ENCODE results near the gene PCDH17. TPM values are rescaled to one million over a fixed set of nuclear protein-coding genes. Genes with fewer than 3 reads are reported as not detected.

Gene PCDH17
- total RNA-seq, 1 experiment from 2014 or later: not detected

DNA sequence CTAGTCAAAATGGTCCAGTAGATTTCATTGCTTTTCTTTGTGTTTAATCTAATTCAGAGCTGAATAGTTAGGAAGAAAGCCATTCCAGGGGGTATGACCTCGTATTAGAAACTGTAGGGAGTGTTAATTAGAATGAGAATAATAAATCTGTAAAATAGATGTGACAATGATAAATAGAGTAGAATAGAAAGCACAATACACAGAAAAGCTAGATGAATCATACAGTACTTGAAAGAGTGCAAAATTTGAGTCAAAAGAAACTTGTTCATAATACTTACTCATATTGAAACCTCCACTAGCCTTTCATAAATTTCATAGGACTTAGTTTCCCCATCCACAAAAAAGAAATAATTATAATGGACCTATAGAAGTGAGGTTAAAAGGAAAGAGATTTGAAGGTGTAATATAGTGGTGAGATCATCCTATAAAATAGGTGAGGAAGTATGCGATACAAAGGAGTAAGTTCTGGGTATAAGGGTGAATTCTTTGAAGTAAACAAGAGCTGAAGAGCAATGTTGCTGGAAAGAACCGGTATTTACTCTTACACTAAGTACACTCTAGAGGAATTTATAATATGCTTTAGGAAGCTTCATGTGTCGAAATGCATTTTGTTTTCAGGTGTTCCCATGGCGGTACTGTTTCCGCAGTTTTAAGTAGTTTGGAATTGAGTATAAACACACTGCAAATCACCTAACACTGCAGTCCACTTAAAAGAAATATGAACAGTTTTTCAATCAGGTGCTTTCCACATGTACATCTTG, 21.9 kb downstream of the PCDH17 start:
- Histone ChIP-seq H3K4me3 (no peak overlapping the region), H3K36me3 (no peaks in the 10 kb centered on the region), H3K27me3 (replicated peaks) (no peaks in the 10 kb centered on the region), H3K27ac (no peak overlapping the region), H3K4me1 (replicated peaks) (no peaks in the 10 kb centered on the region), H3K9me3 (replicated peaks) (no peaks in the 10 kb centered on the region)
- DNase-seq (ENCODE audit: low read depth in 1 of 2, low spot score in 2 of 2): no peak

DNA sequence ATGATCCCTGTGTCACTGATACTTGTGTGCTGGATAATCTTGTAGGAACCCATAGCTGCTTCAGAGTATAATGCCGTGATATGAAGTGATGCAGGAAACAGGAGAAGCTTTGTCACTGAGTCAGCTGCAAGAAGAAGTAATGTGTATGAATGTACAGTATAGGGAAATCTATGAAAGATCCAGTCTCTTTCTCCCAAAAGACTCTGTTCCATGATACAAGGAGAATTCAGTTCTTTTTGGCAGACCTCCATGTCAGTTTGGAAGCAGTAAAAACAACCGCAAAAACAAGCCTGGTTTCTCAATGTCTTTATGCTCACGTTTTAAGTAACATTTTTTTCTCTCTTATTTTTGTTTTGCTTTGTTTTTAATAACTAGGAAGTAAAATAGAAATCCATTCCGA, 33.9 kb downstream of the PCDH17 start:
- H3K4me3 ChIP-seq: no peak overlapping the region
- no peaks in the 10 kb centered on the region for H3K36me3 ChIP-seq
- no peaks in the 10 kb centered on the region for H3K9me3 ChIP-seq (replicated peaks)
- DNase-seq (ENCODE audit: low read depth in 1 of 2, low spot score in 2 of 2): no peak
- no peak overlapping the region for H3K27ac ChIP-seq
- no peaks in the 10 kb centered on the region for H3K27me3 ChIP-seq (replicated peaks)
- H3K4me1 ChIP-seq (replicated peaks): no peaks in the 10 kb centered on the region

DNA sequence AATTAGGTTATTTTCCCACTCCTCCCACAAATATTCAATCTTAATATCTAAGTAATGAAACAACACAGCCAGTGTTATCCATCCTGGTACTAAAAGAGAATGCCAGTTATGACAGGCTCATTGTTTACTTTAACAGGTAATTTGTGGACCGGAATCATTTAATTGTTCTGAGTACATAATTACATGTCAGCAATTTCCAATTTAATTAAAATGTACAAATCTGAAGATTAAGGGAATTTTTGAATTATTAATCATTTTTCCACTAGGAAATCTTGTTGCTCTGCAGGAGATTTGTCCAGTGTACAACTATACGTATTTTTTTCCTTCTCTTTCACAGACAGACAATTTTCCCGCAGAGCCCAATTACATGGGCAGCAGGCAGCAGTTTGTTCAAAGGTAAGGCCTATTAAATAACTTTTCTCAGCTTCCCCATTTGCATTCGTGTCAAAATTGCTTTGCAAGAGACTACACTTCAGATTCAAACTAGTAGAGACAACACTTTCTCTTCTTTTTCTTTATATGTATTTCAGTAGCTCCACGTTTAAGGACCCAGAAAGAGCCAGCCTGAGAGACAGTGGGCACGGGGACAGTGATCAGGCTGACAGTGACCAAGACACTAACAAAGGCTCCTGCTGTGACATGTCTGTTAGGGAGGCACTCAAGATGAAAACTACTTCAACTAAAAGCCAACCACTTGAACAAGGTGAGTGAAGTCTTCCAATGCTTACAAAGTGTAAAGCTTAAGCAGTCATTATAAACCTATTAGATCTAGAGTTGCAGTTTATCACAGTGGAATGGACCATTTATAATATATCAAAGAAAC, 34.8 kb downstream of the PCDH17 start:
- no peaks in the 10 kb centered on the region for H3K36me3 ChIP-seq
- DNase-seq (ENCODE audit: low read depth in 1 of 2, low spot score in 2 of 2): no peak
- no peak overlapping the region for H3K27ac ChIP-seq
- no peaks in the 10 kb centered on the region for H3K27me3 ChIP-seq (replicated peaks)
- H3K4me3 ChIP-seq: no peak overlapping the region
- H3K4me1 ChIP-seq (replicated peaks): no peaks in the 10 kb centered on the region
- H3K9me3 ChIP-seq (replicated peaks): no peaks in the 10 kb centered on the region

DNA sequence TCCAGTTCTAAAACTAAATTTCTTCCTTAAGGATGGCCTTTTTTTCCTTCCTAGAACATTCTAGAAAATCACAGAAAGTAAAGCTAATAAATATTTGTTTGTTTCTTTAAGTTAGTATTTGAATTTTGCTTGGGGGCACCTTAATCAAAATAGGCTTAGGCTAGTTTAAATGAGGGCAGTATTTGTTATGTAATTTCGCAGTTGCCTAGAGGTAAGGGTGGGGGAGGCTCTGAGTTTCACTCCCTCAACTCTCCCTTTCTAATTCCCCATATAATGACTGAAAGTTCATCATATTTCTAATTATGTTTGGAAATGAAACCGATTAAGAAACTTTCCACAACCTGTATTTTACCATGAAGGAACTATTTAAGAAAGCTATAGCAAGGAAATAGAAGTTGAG, 40.6 kb downstream of the PCDH17 start:
- Histone ChIP-seq H3K4me1 (replicated peaks) (no peaks in the 10 kb centered on the region), H3K9me3 (replicated peaks) (no peaks in the 10 kb centered on the region), H3K27me3 (replicated peaks) (no peaks in the 10 kb centered on the region), H3K27ac (no peak overlapping the region), H3K36me3 (no peaks in the 10 kb centered on the region), H3K4me3 (no peak overlapping the region)
- no peak for DNase-seq (ENCODE audit: low read depth in 1 of 2, low spot score in 2 of 2)

DNA sequence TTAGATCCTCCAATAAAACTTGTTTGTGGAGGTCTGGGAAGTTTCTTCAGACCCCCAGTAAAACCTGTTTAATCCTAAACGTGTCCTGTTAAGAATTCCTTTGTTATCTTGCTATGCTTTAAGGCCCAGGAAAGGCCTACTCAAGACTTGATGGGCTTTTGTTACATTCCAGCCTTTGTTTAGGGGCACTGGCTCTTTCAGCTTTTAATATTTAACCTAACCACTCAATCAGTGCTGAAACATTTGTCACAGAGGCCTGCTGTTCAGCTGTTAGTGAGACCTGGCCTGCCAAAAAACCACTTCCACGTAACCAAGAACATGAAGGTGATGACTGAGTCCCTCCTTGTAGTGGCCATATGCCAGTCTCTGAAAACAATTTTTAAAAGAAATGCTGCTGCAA, 41.7 kb downstream of the PCDH17 start:
- Histone ChIP-seq H3K9me3 (replicated peaks) (no peaks in the 10 kb centered on the region), H3K27me3 (replicated peaks) (no peaks in the 10 kb centered on the region), H3K36me3 (no peaks in the 10 kb centered on the region), H3K27ac (no peak overlapping the region), H3K4me1 (replicated peaks) (no peaks in the 10 kb centered on the region), H3K4me3 (no peak overlapping the region)
- DNase-seq (ENCODE audit: low read depth in 1 of 2, low spot score in 2 of 2): no peak

DNA sequence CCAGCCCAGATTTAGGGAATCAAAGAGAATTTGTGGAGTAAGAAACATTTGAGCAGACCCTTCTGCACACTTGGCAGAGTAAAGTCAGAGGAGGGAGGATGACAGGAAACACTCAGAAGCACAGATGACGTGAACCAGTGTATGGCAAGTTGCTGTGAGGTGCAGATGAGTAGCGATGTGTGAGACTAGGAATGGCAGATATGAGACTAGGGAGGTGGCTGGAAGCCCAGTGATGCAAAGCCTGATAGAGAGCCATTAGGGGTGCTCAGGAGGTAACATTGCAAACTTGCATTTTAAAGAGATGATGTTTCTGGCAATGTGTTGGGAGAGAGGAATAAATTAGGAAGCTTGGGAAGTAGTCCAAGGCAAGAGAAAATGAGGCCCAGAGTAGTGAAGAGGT, 44.0 kb downstream of the PCDH17 start:
- Histone ChIP-seq H3K27ac (no peak overlapping the region), H3K9me3 (replicated peaks) (no peaks in the 10 kb centered on the region), H3K36me3 (no peaks in the 10 kb centered on the region), H3K27me3 (replicated peaks) (no peaks in the 10 kb centered on the region), H3K4me1 (replicated peaks) (no peaks in the 10 kb centered on the region), H3K4me3 (no peak overlapping the region)
- DNase-seq (ENCODE audit: low read depth in 1 of 2, low spot score in 2 of 2): no peak

DNA sequence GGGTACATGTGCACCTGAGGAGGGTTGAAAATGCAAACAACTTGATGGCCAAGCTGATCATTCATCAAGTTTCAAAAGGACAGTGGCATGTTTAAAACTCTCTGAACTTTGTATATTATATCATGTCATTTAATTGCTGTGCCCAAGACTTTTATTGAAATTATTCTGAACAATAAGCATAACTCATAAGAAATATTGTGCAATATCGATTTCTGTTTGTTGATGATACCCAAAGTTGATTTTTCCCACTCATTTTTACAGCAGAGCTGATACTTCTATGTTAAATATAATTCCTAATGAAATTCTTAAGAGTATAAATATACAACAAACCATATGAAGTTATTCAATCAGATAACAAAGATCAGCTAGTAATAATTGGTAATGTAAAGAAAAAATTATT, 49.1 kb downstream of the PCDH17 start:
- Histone ChIP-seq H3K4me1 (replicated peaks) (no peaks in the 10 kb centered on the region), H3K27me3 (replicated peaks) (no peaks in the 10 kb centered on the region), H3K9me3 (replicated peaks) (no peaks in the 10 kb centered on the region), H3K27ac (no peak overlapping the region), H3K36me3 (no peaks in the 10 kb centered on the region), H3K4me3 (no peak overlapping the region)
- no peak for DNase-seq (ENCODE audit: low read depth in 1 of 2, low spot score in 2 of 2)

DNA sequence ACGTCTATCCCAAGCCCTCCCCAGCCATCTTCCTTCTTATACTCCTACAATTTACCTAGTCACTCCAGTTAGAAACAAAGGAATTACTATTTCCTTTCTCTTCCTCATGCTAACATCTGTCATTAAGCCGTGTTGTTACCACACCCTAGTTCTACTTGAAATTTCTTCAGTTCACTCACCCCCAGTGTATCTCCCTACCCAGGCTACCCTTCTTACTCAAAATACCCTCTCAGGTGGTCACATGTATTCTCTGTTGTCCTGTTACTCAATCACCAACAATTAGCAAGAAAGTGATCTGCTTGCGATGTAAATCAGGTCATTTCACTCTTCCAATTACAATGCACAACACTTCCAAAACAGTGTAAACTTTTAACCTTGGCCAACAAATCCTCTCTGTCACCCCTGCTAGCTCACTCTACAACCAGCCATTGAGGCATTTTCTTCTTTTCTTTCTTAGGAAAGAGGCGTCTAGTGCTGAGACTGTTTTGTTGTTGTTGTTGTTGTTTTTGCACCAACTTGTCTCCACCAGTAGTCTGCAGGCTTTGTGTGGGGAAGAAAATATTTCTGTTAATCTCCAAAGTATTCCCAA, 50.7 kb downstream of the PCDH17 start:
- H3K27me3 ChIP-seq (replicated peaks): no peaks in the 10 kb centered on the region
- no peak overlapping the region for H3K27ac ChIP-seq
- H3K36me3 ChIP-seq: no peaks in the 10 kb centered on the region
- no peak overlapping the region for H3K4me3 ChIP-seq
- no peak for DNase-seq (ENCODE audit: low read depth in 1 of 2, low spot score in 2 of 2)
- H3K9me3 ChIP-seq (replicated peaks): no peaks in the 10 kb centered on the region
- no peaks in the 10 kb centered on the region for H3K4me1 ChIP-seq (replicated peaks)

DNA sequence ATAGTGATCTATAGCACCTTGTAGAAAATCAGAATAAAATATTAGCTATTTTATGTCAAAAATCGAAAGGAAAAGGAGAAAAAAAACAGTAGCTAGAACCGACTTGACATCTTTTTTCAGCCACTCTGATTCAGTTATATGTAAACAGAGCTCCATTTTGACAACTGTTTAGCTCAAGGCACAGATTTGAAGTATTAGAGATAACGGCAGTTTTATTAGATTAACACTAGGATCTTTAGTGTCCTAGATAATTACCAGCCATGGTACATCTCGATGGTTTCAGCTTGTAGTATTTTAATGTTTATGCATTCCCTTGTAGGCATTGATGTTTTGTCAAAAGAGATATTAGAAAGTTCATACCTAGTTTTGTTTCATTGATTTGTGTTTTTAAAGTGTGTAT, 67.3 kb downstream of the PCDH17 start:
- peak in 1 of 2 experiments; percentile 0 for DNase-seq (ENCODE audit: low read depth in 1 of 2, low spot score in 2 of 2)
- no peak overlapping the region for H3K27ac ChIP-seq
- H3K36me3 ChIP-seq: no peaks in the 10 kb centered on the region
- H3K27me3 ChIP-seq (replicated peaks): no peaks in the 10 kb centered on the region
- no peak overlapping the region for H3K4me3 ChIP-seq
- H3K4me1 ChIP-seq (replicated peaks): no peaks in the 10 kb centered on the region
- no peaks in the 10 kb centered on the region for H3K9me3 ChIP-seq (replicated peaks)

DNA sequence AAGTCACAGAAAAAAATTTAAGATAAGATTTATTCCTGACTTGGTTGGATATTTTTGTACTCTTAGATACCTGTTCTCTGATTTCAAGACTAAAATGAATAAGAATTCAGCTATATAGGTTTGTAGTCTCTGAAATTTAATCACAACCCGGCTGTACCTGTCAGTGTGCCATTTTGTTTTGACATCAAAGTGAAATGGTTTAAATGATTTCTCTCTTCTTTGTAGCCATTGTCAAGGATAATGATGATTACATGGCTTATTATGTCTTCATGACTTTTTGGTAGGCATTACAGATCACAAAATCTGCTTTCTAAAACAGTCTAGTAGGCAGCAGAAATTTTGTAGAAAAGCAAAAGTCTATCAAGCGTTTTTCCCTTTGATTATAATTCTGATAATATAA, 72.5 kb downstream of the PCDH17 start:
- DNase-seq (ENCODE audit: low read depth in 1 of 2, low spot score in 2 of 2): no peak
- H3K27ac ChIP-seq: no peak overlapping the region
- no peaks in the 10 kb centered on the region for H3K27me3 ChIP-seq (replicated peaks)
- no peaks in the 10 kb centered on the region for H3K36me3 ChIP-seq
- H3K4me3 ChIP-seq: no peak overlapping the region
- H3K9me3 ChIP-seq (replicated peaks): 0 out of 2 replicates have a peak, but pooled peaks cover 2% of the 10 kb centered on the region
- H3K4me1 ChIP-seq (replicated peaks): no peaks in the 10 kb centered on the region

DNA sequence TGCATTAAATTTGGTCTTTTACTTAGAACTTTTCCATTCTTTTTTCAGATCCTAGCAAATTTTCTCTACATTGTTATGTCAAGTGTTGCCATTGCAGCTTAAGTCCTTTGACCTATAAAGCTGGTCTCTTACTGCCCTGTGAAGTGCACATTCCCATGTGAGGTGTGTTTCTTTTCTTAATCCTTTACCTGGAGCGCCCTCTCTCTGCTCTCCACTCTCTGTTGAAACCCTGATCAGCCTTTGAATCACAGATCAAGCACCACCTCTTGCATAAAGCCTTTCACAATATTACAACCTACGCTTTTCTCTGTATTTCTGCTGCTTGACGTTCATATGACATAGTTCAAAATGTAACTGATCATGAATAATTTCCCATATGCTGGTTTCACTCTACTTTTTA, 84.8 kb downstream of the PCDH17 start:
- DNase-seq (ENCODE audit: low read depth in 1 of 2, low spot score in 2 of 2): no peak
- H3K27ac ChIP-seq: no peak overlapping the region
- H3K9me3 ChIP-seq (replicated peaks): no peaks in the 10 kb centered on the region
- no peaks in the 10 kb centered on the region for H3K27me3 ChIP-seq (replicated peaks)
- H3K36me3 ChIP-seq: no peaks in the 10 kb centered on the region
- no peaks in the 10 kb centered on the region for H3K4me1 ChIP-seq (replicated peaks)
- no peak overlapping the region for H3K4me3 ChIP-seq

DNA sequence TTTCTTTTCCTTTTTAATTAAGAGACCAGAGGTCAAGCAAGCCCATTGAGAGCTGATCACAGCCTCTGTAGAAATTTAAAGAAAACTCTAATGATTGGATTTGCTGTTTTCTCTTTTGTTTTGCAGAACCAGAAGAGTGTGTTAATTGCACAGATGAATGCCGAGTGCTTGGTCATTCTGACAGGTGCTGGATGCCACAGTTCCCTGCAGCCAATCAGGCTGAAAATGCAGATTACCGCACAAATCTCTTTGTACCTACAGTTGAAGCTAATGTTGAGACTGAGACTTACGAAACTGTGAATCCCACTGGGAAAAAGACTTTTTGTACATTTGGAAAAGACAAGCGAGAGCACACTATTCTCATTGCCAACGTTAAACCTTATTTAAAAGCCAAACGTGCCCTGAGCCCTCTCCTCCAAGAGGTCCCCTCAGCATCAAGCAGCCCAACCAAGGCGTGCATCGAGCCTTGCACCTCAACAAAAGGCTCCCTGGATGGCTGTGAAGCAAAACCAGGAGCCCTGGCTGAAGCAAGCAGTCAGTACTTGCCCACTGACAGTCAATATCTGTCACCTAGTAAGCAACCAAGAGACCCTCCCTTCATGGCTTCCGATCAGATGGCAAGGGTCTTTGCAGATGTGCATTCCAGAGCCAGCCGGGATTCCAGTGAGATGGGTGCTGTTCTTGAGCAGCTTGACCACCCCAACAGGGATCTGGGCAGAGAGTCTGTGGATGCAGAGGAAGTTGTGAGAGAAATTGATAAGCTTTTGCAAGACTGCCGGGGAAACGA, 93.1 kb downstream of the PCDH17 start:
- no peak for DNase-seq (ENCODE audit: low read depth in 1 of 2, low spot score in 2 of 2)
- Histone ChIP-seq H3K27me3 (replicated peaks) (no peaks in the 10 kb centered on the region), H3K4me3 (no peak overlapping the region), H3K36me3 (no peaks in the 10 kb centered on the region), H3K9me3 (replicated peaks) (no peaks in the 10 kb centered on the region), H3K4me1 (replicated peaks) (no peaks in the 10 kb centered on the region), H3K27ac (no peak overlapping the region)

DNA sequence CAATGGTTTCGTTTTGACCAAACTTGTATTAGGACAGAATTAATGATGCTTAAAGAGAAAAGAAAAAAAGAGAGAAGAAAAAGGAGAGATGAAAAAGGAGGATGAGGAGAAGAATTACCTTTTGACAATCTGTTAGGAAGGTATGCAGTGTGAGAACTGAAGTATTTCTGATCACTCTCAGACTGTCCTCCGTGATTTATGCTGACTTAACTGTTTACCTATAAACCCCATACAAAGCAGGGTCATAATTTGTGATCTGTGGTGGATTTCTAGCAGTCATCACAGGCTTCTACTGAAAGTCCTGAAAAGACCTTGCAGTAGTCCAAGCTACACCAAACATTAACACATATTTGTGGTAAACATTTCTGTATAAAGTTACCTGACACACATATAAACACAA, 93.9 kb downstream of the PCDH17 start:
- no peaks in the 10 kb centered on the region for H3K36me3 ChIP-seq
- no peak overlapping the region for H3K4me3 ChIP-seq
- H3K9me3 ChIP-seq (replicated peaks): no peaks in the 10 kb centered on the region
- no peak overlapping the region for H3K27ac ChIP-seq
- DNase-seq (ENCODE audit: low read depth in 1 of 2, low spot score in 2 of 2): no peak
- no peaks in the 10 kb centered on the region for H3K27me3 ChIP-seq (replicated peaks)
- H3K4me1 ChIP-seq (replicated peaks): no peaks in the 10 kb centered on the region

Data from SJSA1 (cell line).